Head of caudate nucleus (tissue), 42 donors: Measurements from ENCODE around the gene GYPB.
A peak's percentile ranks its signal among the peaks of the same experiment; 100 is the strongest.
"Not testable (repeated sequence)": the region's sequence is repeated elsewhere in the genome, so short reads cannot be mapped to it uniquely, and the experiment has no call there.

Source experiments
- DNase-seq, 42 donors: peaks; one replicate each; pipeline versions ENCODE4 v3.0.0 to v3.0.0-alpha.2; 2020 to 2021; ENCODE audit warnings: mixed read lengths in 7 of 42
- intact Hi-C: fragments of 100-400 bp; cut with DNase I; formaldehyde crosslinking; loops from one replicate; pipeline ENCODE4 v1.15.0; 2022

The GYPB gene

GRCh38 chr4:144019277-144019676 is at the start of gene GYPB:
Gene GYPB, minus strand, starts transcription at chr4:144019380. Its CDS starts 93 bp downstream, at chr4:144019287.
- intact Hi-C loops, DNase-seq: not testable (repeated sequence)

DNA sequence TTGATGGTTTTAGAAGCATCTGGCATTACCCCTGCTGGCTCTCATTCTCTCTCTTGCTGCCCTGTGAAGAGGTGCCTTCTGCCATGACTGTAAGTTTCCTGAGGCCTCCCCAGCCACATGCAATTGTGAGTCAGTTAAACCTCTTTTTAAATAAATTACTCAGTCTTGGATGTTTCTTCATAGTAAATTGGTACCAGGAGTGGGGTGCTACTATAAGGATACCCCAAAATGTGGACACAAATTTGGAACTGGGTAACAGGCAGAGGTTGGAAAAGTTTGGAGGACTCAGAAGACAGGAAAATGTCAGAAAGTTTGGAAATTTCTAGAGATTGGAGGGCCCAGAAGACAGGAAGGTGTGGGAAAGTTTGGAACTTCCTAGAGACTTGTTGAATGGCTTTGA is 42.4 kb upstream of the GYPB start:
- DNase-seq, intact Hi-C loops: not testable (repeated sequence)

GRCh38 chr4:144060234-144060859 is 41.2 kb upstream of the GYPB start:
- DNase-seq, intact Hi-C loops: not testable (repeated sequence)

DNA sequence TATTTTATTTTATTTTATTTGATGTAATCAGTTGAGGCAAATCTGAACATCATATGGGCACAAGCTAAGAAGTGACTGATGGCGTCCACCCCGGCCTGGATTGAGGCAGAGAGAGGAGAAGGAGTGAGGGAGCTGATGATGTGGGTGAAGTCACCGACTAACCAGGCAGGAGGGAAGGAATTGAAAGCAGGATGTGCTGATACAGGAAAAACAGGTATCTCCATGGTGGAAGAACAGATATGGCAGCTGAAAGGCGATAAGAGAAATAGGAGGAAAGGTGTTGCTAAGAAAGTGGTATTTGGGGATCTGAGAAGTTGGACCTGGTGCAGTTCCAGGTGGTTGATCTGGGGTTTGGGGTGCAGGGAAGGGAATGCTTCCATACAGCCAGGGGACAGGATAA is 37.6 kb upstream of the GYPB start:
- intact Hi-C loops = no loop called here

DNA sequence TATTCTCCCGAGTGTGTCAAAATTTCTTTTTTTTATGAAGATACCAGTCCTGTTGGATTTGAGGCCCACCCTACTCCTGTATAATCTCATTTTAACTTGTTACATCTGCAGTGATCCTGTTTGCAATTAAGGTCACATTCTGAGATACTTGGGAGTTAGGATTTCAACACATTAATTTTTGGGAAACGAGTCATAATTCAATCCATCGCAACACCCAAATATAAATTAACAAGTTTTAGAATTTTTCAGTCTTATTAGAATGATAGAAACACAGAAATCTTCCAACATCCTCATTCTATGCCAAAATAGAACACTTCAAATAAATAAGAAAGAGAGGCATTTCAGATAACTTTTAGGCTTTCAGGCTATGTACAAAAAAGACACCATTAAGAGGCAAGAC is 36.2 kb upstream of the GYPB start:
- intact Hi-C loops, DNase-seq: not testable (repeated sequence)

More for the DNA sequence above, 37.6 kb upstream of the GYPB start:
- no peak for DNase-seq

GRCh38 chr4:144051494-144051893 is 32.3 kb upstream of the GYPB start:
- DNase-seq = not testable (repeated sequence)

DNA sequence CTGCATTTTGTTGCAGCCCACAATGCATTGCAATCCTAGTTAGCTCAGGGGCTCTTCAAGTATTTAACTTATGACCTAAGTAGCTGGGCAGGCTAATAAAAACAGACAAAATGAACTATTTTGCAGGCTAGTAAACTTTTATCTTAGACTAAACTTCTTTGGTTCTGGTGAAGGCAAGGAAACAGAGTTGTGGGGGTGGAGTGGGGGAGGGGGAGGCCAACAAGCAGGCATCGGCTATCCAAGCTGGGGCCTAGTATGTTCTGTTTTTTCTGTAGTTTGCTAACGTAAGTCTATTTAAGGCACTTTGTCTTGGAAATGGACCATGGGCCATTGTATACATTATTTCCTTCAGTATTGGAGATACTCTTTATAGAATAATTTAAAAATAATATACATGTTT is 31.5 kb upstream of the GYPB start:
- DNase-seq, intact Hi-C loops: not testable (repeated sequence)

More at GRCh38 chr4:144051494-144051893, 32.3 kb upstream of the GYPB start:
- intact Hi-C loops = not testable (repeated sequence)

GRCh38 chr4:144049495-144050424 is 30.6 kb upstream of the GYPB start:
- intact Hi-C loops, DNase-seq: not testable (repeated sequence)

GRCh38 chr4:144044936-144045335 is 25.8 kb upstream of the GYPB start:
- DNase-seq, intact Hi-C loops: not testable (repeated sequence)

- DNase-seq, intact Hi-C loops: not testable (repeated sequence)
Observed at GRCh38 chr4:144032580-144032979, 13.4 kb upstream of the GYPB start.

GRCh38 chr4:144031875-144032274 is 12.7 kb upstream of the GYPB start:
- intact Hi-C loops, DNase-seq: not testable (repeated sequence)

DNA sequence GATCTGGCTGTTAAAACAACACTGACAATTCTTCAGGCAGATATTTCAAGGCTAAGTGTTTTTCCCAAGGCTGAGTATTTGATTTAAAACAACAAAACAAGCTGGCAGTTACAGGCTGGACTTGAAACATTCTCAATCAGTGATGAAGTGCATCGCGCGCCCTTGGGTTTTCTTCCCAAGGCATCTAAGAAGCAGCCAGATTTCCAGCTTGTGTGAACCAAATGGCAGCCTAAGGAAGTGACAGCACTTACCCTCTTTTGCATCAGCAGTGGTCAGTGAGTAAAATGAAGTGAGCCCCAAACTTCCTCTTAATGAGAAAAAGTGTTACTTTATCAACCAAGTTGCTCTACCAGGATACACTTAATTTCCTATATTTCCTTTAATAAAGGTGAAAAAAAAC is 12.2 kb upstream of the GYPB start:
- DNase-seq, intact Hi-C loops: not testable (repeated sequence)

DNA sequence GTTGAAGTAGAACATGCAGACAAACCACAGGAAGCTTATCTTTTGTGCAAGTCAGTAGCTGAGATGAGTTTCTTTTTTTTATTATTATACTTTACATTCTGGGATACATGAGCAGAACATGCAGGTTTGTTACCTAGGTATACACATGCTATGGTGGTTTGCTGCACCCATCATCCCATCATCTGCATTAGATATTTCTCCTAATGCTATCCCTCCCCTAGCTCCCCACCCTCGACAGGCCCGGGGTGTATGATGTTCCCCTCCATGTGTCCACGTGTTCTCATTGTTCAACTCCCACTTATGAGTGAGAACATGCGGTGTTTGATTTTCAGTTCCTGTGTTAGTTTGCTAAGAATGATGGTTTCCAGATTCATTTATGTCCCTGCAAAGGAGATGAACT is 11.5 kb upstream of the GYPB start:
- intact Hi-C loops, DNase-seq: not testable (repeated sequence)

DNA sequence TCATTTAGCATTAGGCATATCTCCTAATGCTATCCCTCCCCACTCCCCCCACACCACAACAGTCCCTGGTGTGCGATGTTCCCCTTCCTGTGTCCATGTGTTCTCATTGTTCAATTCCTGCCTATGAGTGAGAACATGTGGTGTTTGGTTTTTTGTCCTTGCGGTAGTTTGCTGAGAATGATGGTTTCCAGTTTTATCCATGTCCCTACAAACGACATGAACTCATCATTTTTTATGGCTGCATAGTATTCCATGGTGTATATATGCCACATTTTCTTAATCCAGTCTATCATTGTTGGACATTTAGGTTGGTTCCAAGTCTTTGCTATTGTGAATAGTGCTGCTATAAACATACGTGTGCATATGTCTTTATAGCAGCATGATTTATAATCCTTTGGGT is 7.5 kb upstream of the GYPB start:
- DNase-seq, intact Hi-C loops: not testable (repeated sequence)

GRCh38 chr4:144024399-144025053 is 5.3 kb upstream of the GYPB start:
- intact Hi-C loops, DNase-seq: not testable (repeated sequence)

DNA sequence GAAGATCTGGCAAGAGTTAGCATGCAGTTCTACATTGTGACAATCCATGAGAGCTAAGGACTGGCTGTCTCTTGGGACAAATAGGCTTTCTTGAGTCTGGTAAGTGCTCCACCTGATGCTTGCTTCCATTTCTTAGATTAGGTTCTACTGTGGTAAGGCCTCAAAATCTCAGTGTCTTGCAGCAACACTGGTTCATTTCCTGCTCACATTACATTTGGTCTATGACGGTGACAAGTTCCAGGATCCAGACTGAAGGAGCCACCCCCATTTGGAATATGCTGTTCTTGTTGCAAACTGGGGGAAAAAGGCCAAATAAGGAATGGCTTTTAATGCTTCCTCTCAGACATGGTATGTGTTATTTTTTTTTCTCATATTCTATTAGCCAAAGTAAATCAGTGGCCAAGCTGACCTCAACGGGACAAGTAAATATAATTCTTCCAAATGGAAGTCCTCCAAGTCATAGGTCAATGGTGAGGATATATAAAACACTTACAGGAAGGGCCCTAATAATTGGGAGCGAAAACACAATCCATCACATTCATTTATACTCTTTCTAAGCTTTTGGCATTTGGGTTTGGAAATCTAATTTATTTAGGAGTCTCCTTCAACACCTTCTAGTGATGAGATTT is 3.7 kb upstream of the GYPB start:
- intact Hi-C loops, DNase-seq: not testable (repeated sequence)

DNA sequence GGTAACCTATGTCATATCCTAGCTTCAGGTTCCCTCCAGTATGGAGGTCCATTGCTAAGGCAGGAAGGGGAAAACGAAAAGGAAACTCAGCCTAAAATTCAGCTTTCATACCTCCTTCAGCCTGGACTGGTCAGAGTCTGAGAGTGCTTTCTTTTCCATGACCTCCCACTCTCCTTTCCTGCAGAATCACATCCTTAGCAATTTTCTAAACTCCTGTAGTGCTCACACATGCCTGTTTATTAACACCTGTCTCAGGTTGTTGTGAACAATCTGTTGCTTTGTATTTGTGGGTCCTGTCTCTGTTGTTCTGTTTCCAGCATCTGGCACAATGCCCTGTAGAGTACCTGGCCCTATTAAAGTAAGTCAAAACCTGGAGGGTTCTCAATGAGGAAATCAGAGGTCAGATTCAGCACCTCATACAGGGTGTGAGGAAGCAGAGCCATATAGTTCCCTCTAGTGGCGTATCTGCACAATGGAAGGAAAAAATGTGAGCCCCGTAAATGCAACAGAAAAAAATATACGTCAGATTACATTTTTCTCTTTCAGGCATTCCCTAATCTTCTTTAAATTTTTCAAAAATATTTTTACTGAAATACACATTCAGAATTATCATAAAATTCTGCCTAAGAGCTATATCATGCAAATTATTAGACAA is 2.3 kb upstream of the GYPB start:
- DNase-seq = peak in 11 of 42 donors; percentile 1 to 36 (median 16)
- intact Hi-C loops = not testable (repeated sequence)

DNA sequence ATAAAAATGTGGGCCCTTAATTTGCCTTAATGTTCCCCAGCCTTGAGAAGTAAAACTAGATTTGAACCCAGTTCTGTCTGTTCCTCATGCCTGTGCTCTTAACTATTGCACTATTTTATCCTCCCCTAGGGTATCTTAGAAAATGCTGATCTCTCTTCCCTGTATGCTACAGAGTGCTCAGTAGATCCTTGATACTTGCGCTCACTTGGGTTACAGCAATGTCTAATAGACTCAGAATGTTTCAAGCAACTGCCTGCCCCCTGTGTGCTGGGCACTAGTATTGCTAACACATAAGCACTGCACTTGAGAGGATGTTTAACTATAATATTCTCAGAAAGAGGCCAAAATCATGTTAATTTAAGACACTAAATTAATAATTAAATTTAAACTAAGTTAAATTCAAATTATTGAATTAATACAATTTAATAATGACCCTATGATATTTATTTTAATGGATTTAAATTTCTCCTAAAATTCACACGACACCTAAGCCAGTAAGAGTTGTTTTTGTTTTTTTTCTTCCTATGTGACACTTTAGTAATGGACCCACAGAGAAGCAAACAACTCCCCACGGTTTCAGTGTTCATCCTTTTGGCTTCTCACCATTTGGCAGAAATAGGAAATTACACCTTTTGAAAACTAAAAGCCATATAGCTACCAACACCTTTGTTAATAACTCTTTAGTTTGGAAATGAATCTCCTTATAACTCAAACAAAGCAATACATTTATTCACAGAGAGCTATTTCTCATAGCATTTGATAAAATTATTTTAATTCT is 768 bp downstream of the GYPB start:
- intact Hi-C loops, DNase-seq: not testable (repeated sequence)
